ENCODE results near the gene GBA3. TPM values are rescaled to one million over a fixed set of nuclear protein-coding genes. Genes with fewer than 3 reads are reported as not detected.

GBA3 gene
- total RNA-seq, 1 donor from 2014 or later, result not detected

DNA sequence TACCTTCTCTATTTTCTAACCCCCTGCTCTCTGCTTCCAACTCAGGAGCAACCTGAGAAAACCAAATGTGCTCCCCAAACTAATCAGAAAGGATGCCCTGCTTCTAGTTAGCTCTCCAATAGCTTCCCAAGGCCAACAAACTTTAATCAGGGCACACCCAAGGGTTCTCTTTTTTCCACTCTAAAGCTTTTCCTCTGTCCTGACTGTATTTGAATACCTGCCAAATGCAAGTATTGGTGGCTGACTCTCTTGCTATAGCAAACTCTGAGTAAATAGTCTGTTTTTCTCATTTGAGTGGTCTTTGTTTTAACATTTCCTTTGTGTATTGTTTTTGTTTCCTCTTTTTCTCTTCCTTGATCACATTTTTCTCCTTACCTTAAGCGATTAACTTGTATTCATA, 52.5 kb downstream of the GBA3 start:
- Mint-ChIP-seq H3K4me3 (no peak overlapping the region), H3K4me1 (ENCODE audit: low read depth) (no peaks in the 10 kb centered on the region), H3K27ac (no peak overlapping the region), H3K9me3 (no peaks in the 10 kb centered on the region), H3K27me3 (ENCODE audit: insufficient read depth) (no peaks in the 10 kb centered on the region), H3K36me3 (ENCODE audit: low read depth) (no peaks in the 10 kb centered on the region)
- no peak for DNase-seq (ENCODE audit: low spot score)
- intact Hi-C loops (cut with micrococcal nuclease), result no loop called here

DNA sequence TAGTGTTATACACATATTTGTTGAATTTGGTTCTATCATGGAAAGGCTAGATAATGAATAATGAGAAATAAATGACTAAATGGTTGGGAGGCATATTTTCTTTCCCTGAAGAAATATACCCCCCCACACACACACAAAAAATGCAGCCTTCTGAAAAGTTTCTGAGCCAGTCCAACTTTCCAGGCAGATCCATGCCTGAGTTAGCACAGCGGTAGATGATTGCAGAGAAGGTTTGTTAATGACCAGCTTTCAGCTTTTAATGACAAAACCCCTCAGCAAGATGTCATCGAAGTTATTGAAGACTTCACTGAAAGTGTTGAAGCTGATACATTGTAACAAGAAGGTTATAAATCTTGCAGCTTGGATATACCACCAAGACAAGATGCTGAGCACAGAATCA, 61.4 kb downstream of the GBA3 start:
- Mint-ChIP-seq H3K27me3 (ENCODE audit: insufficient read depth) (peaks cover 4% of the 10 kb centered on the region), H3K4me3 (no peak overlapping the region), H3K36me3 (ENCODE audit: low read depth) (no peaks in the 10 kb centered on the region), H3K4me1 (ENCODE audit: low read depth) (no peaks in the 10 kb centered on the region), H3K9me3 (no peaks in the 10 kb centered on the region), H3K27ac (no peak overlapping the region)
- no peak for DNase-seq (ENCODE audit: low spot score)
- intact Hi-C loops (cut with micrococcal nuclease), result no loop called here

DNA sequence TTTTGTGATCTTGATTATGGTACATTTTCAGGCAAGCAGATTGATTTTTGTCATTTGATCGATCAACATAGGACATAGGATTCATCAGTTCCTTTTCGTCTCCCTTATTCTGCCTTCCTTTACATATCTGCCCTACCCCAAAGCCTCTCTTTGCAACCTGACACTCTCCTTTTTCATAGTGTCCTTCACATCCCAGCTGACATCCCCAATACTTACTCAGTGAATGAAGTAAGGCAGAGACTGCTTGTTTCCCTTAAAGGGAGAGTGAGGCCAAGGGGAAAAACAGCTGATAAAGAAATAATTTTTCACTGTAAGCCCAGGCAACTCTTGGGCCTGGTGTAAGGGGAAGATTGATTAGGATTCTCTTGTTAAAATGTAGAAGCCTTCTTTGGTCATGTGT, 69.8 kb downstream of the GBA3 start:
- intact Hi-C loops (cut with micrococcal nuclease), result no loop called here
- no peak overlapping the region for H3K27ac Mint-ChIP-seq
- H3K4me1 Mint-ChIP-seq (ENCODE audit: low read depth), result peaks cover 17% of the 10 kb centered on the region
- peaks cover 1% of the 10 kb centered on the region for H3K36me3 Mint-ChIP-seq (ENCODE audit: low read depth)
- DNase-seq (ENCODE audit: low spot score), result no peak
- no peak overlapping the region for H3K4me3 Mint-ChIP-seq
- peaks cover 7% of the 10 kb centered on the region for H3K27me3 Mint-ChIP-seq (ENCODE audit: insufficient read depth)
- peaks cover 14% of the 10 kb centered on the region for H3K9me3 Mint-ChIP-seq

DNA sequence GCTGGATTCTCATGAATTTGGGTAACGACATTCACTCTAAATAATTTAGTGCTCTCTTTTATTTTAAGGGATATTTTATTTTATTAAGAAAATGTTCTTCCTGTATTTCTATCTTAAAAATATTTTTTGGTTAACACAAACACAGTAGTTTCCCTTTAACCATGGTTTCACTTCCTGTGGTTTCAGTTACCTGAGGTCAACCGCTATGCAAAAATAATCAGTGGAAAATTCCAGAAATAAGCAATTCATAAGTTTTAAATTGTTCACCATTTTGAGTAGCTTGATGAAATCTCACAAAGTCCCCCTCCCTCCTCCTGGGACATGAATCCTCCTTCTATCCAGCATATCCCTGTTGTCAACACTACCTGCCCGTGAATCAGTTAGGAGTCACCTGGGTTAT, 71.4 kb downstream of the GBA3 start:
- H3K27me3 Mint-ChIP-seq (ENCODE audit: insufficient read depth), result peaks cover 3% of the 10 kb centered on the region
- H3K4me1 Mint-ChIP-seq (ENCODE audit: low read depth), result peaks cover 17% of the 10 kb centered on the region
- H3K27ac Mint-ChIP-seq, result no peak overlapping the region
- no peak overlapping the region for H3K4me3 Mint-ChIP-seq
- DNase-seq (ENCODE audit: low spot score), result no peak
- peaks cover 14% of the 10 kb centered on the region for H3K9me3 Mint-ChIP-seq
- intact Hi-C loops (cut with micrococcal nuclease), result no loop called here
- peaks cover 1% of the 10 kb centered on the region for H3K36me3 Mint-ChIP-seq (ENCODE audit: low read depth)

DNA sequence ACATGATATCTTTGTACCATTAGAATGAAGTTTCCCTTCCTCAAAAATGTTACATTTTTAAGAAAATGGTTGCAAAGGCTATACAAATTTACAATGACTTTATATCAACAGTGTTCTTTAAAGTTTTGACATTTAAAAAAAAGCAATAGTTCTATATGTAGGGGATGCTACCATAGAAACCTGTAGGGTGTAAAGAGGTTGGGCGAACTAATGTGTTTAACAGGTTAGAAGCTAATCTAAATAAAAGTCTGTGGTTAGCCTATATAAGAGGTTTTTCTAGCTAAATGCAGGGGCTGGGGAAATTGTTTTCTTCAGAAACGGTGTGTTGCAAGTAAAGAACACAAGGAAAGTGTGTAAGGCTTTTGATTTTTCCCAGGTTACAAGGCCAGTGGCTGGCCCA, 73.3 kb downstream of the GBA3 start:
- H3K9me3 Mint-ChIP-seq, result peaks cover 14% of the 10 kb centered on the region
- peaks cover 3% of the 10 kb centered on the region for H3K27me3 Mint-ChIP-seq (ENCODE audit: insufficient read depth)
- intact Hi-C loops (cut with micrococcal nuclease), result no loop called here
- peaks cover 17% of the 10 kb centered on the region for H3K4me1 Mint-ChIP-seq (ENCODE audit: low read depth)
- no peak overlapping the region for H3K4me3 Mint-ChIP-seq
- no peak for DNase-seq (ENCODE audit: low spot score)
- no peak overlapping the region for H3K27ac Mint-ChIP-seq
- H3K36me3 Mint-ChIP-seq (ENCODE audit: low read depth), result peaks cover 1% of the 10 kb centered on the region

DNA sequence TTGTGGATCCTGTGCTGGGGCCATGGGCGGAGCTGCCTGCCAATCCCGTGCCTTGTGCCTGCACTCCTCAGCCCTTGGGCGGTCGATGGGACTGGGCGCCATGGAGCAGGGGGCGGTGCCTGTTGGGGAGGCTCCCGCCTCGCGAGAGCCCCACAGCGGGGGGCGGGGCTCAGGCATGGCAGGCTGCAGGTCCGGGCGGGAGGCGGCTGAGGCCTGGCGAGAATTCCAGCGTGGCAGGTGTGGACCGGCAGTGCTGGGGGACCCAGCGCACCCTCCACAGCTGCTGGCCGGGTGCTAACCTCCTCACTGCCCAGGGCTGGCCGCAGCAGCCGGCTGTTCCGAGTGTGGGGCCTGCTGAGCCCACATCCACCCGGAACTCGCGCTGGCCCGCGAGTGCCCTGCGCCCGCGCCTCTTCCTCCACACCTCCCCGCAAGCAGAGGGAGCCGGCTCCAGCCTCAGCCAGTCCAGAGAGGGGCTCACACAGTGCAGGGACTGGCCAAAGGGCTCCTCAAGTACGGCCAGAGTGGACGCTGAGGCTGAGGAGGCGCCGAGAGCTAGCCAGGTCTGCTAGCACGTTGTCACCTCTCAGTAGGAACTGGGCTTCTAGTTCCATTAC, 85.9 kb downstream of the GBA3 start:
- no peak for DNase-seq (ENCODE audit: low spot score)
- Mint-ChIP-seq H3K4me3 (no peak overlapping the region), H3K27ac (no peak overlapping the region), H3K27me3 (ENCODE audit: insufficient read depth) (no peaks in the 10 kb centered on the region), H3K9me3 (peaks cover 10% of the 10 kb centered on the region), H3K4me1 (ENCODE audit: low read depth) (no peaks in the 10 kb centered on the region), H3K36me3 (ENCODE audit: low read depth) (no peaks in the 10 kb centered on the region)
- intact Hi-C loops (cut with micrococcal nuclease), result no loop called here

DNA sequence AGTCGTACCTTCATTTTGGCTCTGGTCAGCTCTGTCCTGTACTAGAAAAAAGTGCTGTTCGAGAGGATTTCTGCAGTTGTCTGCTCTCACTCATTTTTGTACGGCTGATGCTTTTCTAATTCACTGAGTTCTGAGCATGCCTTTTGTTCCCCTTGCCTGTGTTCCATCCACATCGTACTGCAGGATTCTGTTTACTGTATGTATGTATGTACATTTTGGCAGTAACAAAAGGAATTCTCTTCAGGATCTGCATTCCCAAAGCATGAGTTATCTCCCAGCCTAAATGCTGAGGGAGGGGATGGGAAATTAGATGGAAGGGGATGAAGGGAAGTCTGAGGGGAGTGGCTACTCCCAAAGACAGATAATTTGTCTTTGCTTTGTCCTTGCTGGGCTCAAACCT, 87.6 kb downstream of the GBA3 start:
- Mint-ChIP-seq H3K4me1 (ENCODE audit: low read depth) (no peaks in the 10 kb centered on the region), H3K9me3 (peaks cover 10% of the 10 kb centered on the region), H3K36me3 (ENCODE audit: low read depth) (no peaks in the 10 kb centered on the region), H3K27ac (no peak overlapping the region), H3K4me3 (no peak overlapping the region), H3K27me3 (ENCODE audit: insufficient read depth) (no peaks in the 10 kb centered on the region)
- intact Hi-C loops (cut with micrococcal nuclease), result no loop called here
- no peak for DNase-seq (ENCODE audit: low spot score)

DNA sequence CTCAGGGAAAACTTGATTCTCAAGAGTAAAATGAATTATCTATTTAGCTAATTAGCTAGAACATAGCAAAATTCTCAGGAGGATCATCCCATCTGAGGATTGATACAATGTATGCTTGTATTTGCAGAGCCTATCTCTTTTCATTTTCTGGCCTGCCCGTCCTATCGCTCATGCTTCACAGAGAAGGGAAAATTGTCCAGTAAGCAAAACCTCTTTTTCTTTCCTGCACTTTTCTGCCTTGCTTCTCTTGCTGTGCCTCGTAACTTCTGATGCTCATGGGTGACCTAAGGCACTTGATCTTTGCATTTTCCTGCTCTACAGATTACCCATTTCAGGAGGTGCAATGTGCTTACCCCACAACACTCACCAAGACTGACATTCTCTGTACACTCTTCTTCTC, 88.1 kb downstream of the GBA3 start:
- Mint-ChIP-seq H3K36me3 (ENCODE audit: low read depth) (no peaks in the 10 kb centered on the region), H3K27me3 (ENCODE audit: insufficient read depth) (no peaks in the 10 kb centered on the region), H3K4me1 (ENCODE audit: low read depth) (no peaks in the 10 kb centered on the region), H3K27ac (no peak overlapping the region), H3K9me3 (peaks cover 5% of the 10 kb centered on the region), H3K4me3 (no peak overlapping the region)
- intact Hi-C loops (cut with micrococcal nuclease), result no loop called here
- DNase-seq (ENCODE audit: low spot score), result no peak

DNA sequence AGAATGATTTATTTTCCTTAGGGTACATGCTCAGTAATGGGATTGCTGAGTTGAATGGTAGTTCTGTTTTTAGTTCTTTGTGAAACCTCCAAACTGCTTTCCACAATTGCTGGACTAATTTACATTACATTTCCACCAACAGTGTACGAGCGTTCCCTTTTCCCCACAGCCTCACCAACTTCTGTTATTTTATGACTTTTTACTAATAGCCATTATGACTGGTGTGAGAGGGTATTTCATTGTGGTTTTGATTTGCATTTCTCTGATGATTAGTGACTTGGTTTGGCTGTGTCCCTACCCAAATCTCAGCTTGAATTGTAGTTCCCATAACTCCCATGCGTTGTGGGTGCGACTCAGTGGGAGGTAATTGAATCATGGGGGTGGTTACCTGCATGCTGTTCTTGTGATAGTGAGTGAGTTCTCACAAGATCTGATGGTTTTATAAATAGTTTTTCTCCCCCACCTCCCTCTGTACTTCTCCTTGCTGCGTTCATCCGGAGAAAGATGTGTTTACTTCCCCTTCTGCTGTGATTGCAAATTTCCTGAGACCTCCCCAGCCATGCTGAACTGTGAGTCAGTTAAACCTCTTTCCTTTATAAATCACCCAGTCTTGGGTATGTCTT, 95.1 kb downstream of the GBA3 start:
- intact Hi-C loops (cut with micrococcal nuclease), result no loop called here
- Mint-ChIP-seq H3K4me3 (no peak overlapping the region), H3K27me3 (ENCODE audit: insufficient read depth) (no peaks in the 10 kb centered on the region), H3K27ac (no peak overlapping the region), H3K36me3 (ENCODE audit: low read depth) (no peaks in the 10 kb centered on the region), H3K4me1 (ENCODE audit: low read depth) (no peaks in the 10 kb centered on the region), H3K9me3 (no peaks in the 10 kb centered on the region)
- DNase-seq (ENCODE audit: low spot score), result no peak

DNA sequence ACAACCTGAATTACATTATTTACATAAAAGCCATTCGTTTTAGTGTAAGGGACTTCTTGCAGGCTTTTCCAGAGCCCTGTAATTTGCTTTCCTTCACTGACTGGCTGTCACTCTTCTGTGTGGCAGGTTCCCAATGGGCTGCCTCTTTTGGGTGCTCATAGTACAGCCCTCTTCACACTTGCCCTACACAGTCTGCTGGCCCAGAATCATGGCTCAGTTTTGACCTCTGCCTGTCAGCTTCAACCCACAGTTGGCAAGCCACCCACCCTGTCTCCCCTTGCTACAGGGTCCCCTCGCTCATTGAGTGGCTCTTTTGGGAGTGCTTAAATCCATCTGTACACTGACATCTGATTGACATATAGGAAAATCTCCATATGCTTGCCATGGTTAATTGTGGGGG, 97.9 kb downstream of the GBA3 start:
- intact Hi-C loops (cut with micrococcal nuclease), result no loop called here
- no peaks in the 10 kb centered on the region for H3K27me3 Mint-ChIP-seq (ENCODE audit: insufficient read depth)
- H3K9me3 Mint-ChIP-seq, result no peaks in the 10 kb centered on the region
- no peak overlapping the region for H3K27ac Mint-ChIP-seq
- H3K36me3 Mint-ChIP-seq (ENCODE audit: low read depth), result no peaks in the 10 kb centered on the region
- DNase-seq (ENCODE audit: low spot score), result no peak
- H3K4me3 Mint-ChIP-seq, result no peak overlapping the region
- no peaks in the 10 kb centered on the region for H3K4me1 Mint-ChIP-seq (ENCODE audit: low read depth)

DNA sequence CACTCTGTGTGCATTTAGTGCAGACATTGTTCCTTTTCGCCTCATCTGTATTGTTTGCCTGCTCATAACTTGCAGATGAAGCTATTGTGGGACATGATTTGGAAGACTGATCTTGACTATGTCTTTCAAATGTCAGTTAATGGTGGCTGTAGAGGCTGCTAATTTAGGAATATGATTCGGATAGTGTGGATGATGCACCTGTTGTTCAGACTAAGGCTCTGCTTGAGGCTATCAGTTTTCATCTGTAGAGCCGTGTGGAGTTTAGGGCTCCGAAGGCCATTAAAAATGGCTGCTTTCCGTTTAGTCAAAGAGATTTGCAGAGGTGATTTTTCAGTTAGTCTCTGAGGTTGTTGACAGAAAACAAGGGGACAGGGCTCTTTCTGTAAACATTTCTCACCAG, 102.0 kb downstream of the GBA3 start:
- no peaks in the 10 kb centered on the region for H3K9me3 Mint-ChIP-seq
- no peak overlapping the region for H3K27ac Mint-ChIP-seq
- H3K4me1 Mint-ChIP-seq (ENCODE audit: low read depth), result no peaks in the 10 kb centered on the region
- H3K36me3 Mint-ChIP-seq (ENCODE audit: low read depth), result no peaks in the 10 kb centered on the region
- H3K4me3 Mint-ChIP-seq, result no peak overlapping the region
- intact Hi-C loops (cut with micrococcal nuclease), result no loop called here
- H3K27me3 Mint-ChIP-seq (ENCODE audit: insufficient read depth), result no peaks in the 10 kb centered on the region
- no peak for DNase-seq (ENCODE audit: low spot score)

DNA sequence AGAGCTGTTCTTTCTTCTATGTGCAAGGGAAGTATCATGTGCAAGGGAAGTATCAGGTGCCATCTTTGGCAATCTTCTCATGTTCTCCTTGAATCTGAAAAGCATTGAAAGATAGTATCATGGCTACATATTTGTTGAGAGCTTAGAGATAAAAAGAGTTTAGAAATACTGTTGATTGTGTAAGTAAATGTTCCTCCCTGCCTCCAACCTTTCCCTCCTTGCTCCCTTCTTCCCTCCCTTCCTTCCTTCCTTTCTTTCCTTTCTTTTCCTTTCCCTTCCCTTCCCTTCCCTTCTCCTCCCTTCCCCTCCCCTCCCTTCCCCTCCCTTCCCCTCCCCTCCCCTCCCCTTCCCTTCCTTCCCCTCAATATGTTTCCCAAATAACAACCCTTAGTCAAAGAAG, 108.7 kb downstream of the GBA3 start:
- Mint-ChIP-seq H3K4me1 (ENCODE audit: low read depth) (no peaks in the 10 kb centered on the region), H3K36me3 (ENCODE audit: low read depth) (no peaks in the 10 kb centered on the region), H3K27me3 (ENCODE audit: insufficient read depth) (no peaks in the 10 kb centered on the region), H3K4me3 (no peak overlapping the region), H3K27ac (no peak overlapping the region), H3K9me3 (no peaks in the 10 kb centered on the region)
- no peak for DNase-seq (ENCODE audit: low spot score)
- intact Hi-C loops (cut with micrococcal nuclease), result no loop called here

DNA sequence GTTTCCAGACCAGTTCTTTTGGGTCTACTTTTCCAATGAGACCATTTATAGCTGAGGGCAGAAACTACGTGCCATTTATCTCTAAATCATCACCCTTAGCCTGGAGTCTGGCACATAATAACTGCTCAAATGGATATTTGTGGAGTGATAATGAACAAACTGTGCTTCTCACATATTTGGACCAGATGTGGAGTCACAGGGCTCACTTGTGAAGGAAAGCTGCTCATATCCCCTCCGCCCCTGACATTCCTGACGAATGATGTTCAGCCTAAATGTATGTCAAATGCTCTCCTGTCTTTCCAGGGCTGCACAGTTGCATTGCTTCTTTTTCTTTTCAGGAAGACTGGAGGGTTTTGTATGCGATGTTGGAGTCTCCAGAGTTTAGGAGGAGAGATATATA, 110.1 kb downstream of the GBA3 start:
- H3K9me3 Mint-ChIP-seq, result no peaks in the 10 kb centered on the region
- H3K27ac Mint-ChIP-seq, result no peak overlapping the region
- H3K36me3 Mint-ChIP-seq (ENCODE audit: low read depth), result no peaks in the 10 kb centered on the region
- no peak overlapping the region for H3K4me3 Mint-ChIP-seq
- no peak for DNase-seq (ENCODE audit: low spot score)
- H3K27me3 Mint-ChIP-seq (ENCODE audit: insufficient read depth), result no peaks in the 10 kb centered on the region
- intact Hi-C loops (cut with micrococcal nuclease), result no loop called here
- no peaks in the 10 kb centered on the region for H3K4me1 Mint-ChIP-seq (ENCODE audit: low read depth)

DNA sequence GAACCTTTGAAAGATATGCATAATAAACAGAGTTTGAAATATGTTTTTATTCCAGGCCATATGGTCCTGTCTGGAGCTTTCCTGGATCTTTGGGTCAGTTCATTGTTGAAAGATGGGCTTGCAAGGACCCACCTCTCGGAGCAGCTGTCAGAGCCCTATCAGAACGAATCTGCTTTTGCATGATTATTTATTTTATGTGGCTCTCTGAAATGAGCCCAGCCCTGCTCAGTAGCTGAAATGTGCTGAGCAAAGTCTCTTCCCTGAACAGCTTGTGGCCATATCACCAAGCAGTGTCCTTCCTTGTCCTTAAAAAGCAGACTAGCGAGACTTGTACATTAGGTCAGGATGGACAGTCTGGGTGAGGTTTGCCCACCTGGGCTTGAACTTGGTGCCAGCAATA, 110.8 kb downstream of the GBA3 start:
- no peaks in the 10 kb centered on the region for H3K36me3 Mint-ChIP-seq (ENCODE audit: low read depth)
- H3K27ac Mint-ChIP-seq, result no peak overlapping the region
- H3K9me3 Mint-ChIP-seq, result no peaks in the 10 kb centered on the region
- H3K4me3 Mint-ChIP-seq, result no peak overlapping the region
- DNase-seq (ENCODE audit: low spot score), result no peak
- intact Hi-C loops (cut with micrococcal nuclease), result no loop called here
- H3K27me3 Mint-ChIP-seq (ENCODE audit: insufficient read depth), result no peaks in the 10 kb centered on the region
- no peaks in the 10 kb centered on the region for H3K4me1 Mint-ChIP-seq (ENCODE audit: low read depth)

Measured in activated T-helper 1 cell treated with anti-CD3 and anti-CD28 coated beads, Interleukin-12 subunit alpha, Interleukin-12 subunit beta, Interleukin-2, Interleukin-4 antibody, amounts not matched to agents 30 ng/mL and 10 ng/mL and 1 ng/mL, durations not matched to agents 14 hours and 24 hours and 36 hours (primary cell).